PFSK-1 (cell line): ENCODE measurements around the gene ANHX.

Experiments
- FOXP2 ChIP-seq: optimal IDR thresholded peaks from 2 replicates; pipeline ENCODE3; 2011; ENCODE audit warnings: borderline replicate concordance, control low read depth, inconsistent platforms; ENCODE audit not compliant: insufficient read depth; ENCODE audit errors: extremely low read length, extremely low read depth
- POLR2AphosphoS5 ChIP-seq: IDR thresholded peaks from 2 replicates; pipeline ENCODE4 v1.6.1; 2012; ENCODE audit warnings: low read depth, mild to moderate bottlenecking, control low read depth, low read length, moderate library complexity
- REST ChIP-seq, 2 experiments: IDR thresholded peaks; 2 replicates each; pipeline versions ENCODE4 v1.6.1 to v1.8.0; 2011 to 2012; ENCODE audit warnings: low read depth in 2 of 2, low read length in 2 of 2, control low read depth in 1 of 2, inconsistent platforms in 1 of 2, mild to moderate bottlenecking in 1 of 2, moderate library complexity in 1 of 2; ENCODE audit not compliant: insufficient read depth in 1 of 2
- SIN3A ChIP-seq: IDR thresholded peaks from 2 replicates; pipeline ENCODE4 v1.6.1; 2012; ENCODE audit warnings: mild to moderate bottlenecking, low read length, moderate library complexity, borderline replicate concordance; ENCODE audit not compliant: insufficient read depth
- TAF1 ChIP-seq: IDR thresholded peaks from 2 replicates; pipeline ENCODE4 v1.6.1; 2012; ENCODE audit warnings: low read length, control low read depth, borderline replicate concordance; ENCODE audit not compliant: insufficient read depth

ANHX gene

DNA sequence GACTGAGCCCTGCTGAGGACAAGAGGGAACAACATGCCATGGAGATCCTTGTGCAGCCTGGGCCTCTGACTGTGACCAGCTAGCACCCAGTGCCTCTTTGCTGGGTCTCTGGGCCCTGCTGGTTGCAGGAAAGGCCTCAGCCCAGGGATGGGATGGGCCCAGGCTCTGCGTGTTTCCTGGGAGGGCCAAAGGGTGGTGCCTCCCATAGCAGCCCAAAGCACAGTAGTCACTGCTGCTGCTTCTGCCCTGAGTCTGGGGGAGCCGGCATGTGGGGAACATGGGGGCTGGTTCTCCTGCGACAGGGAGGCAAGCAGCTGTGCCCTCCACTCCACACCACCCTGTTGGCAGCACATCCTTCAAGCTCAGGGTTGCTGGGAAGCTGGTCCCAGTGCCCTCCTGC lies 18.5 kb downstream of the ANHX start:
- no peak for TF ChIP-seq REST (IDR thresholded peaks at IDR 0.05; ENCODE audit: insufficient read depth in 1 of 2, low read depth in 2 of 2, low read length in 2 of 2)
- TF ChIP-seq SIN3A = no peak
- no peak for TF ChIP-seq TAF1
- no peak for TF ChIP-seq FOXP2
- TF ChIP-seq POLR2AphosphoS5 = no peak

GRCh38 chr12:133215724-133216123 lies 20.0 kb downstream of the ANHX start:
- TF ChIP-seq REST (IDR thresholded peaks at IDR 0.05; ENCODE audit: insufficient read depth in 1 of 2, low read depth in 2 of 2, low read length in 2 of 2) = no peak
- no peak for TF ChIP-seq TAF1
- TF ChIP-seq SIN3A = no peak
- TF ChIP-seq FOXP2 = no peak
- no peak for TF ChIP-seq POLR2AphosphoS5

- no peak for TF ChIP-seq TAF1
- TF ChIP-seq POLR2AphosphoS5 = no peak
- no peak for TF ChIP-seq REST (IDR thresholded peaks at IDR 0.05; ENCODE audit: insufficient read depth in 1 of 2, low read depth in 2 of 2, low read length in 2 of 2)
- TF ChIP-seq FOXP2 = no peak
- TF ChIP-seq SIN3A = no peak
Observed at GRCh38 chr12:133206390-133206789, 29.3 kb downstream of the ANHX start.

GRCh38 chr12:133204264-133204603 lies 31.4 kb downstream of the ANHX start:
- TF ChIP-seq REST (IDR thresholded peaks at IDR 0.05; ENCODE audit: insufficient read depth in 1 of 2, low read depth in 2 of 2, low read length in 2 of 2) (no peak), FOXP2 (no peak), TAF1 (no peak), POLR2AphosphoS5 (no peak), SIN3A (no peak)

DNA sequence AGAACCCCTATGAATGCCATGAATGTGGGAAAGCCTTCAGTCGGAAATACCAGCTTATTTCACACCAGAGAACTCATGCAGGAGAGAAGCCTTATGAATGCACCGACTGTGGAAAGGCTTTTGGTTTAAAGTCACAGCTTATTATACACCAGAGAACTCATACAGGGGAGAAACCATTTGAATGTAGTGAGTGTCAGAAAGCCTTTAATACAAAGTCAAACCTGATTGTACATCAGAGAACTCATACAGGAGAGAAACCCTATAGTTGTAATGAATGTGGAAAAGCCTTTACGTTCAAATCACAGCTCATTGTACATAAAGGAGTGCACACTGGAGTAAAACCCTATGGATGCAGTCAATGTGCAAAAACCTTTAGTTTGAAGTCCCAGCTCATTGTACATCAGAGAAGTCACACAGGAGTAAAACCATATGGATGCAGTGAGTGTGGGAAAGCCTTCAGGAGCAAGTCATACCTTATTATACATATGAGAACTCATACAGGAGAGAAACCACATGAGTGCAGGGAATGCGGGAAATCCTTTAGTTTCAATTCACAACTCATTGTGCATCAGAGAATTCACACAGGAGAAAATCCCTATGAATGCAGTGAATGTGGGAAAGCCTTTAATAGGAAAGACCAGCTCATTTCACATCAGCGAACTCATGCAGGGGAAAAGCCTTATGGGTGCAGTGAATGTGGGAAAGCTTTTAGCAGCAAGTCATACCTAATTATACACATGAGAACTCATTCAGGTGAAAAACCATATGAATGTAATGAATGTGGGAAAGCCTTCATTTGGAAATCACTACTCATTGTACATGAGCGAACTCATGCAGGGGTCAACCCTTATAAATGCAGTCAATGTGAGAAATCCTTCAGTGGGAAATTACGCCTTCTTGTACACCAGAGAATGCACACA lies 32.1 kb downstream of the ANHX start:
- TF ChIP-seq FOXP2 (no peak), SIN3A (no peak), POLR2AphosphoS5 (no peak), REST (IDR thresholded peaks at IDR 0.05; ENCODE audit: insufficient read depth in 1 of 2, low read depth in 2 of 2, low read length in 2 of 2) (no peak)
